Stimulated activated CD8-positive, alpha-beta memory T cell treated with anti-CD3 and anti-CD28 coated beads, Interleukin-12 subunit alpha, Interleukin-12 subunit beta, amount 100 ng/mL, for 24 hours (primary cell): ENCODE data around the gene CMTM4.
"Not testable (repeated sequence)": the region's sequence is repeated elsewhere in the genome, so short reads cannot be mapped to it uniquely, and the experiment has no call there.

Experiments used
- DNase-seq: peaks from one replicate; pipeline ENCODE4 v3.0.0-alpha.2; 2020; ENCODE audit errors: extremely low read depth

CMTM4 gene

DNA sequence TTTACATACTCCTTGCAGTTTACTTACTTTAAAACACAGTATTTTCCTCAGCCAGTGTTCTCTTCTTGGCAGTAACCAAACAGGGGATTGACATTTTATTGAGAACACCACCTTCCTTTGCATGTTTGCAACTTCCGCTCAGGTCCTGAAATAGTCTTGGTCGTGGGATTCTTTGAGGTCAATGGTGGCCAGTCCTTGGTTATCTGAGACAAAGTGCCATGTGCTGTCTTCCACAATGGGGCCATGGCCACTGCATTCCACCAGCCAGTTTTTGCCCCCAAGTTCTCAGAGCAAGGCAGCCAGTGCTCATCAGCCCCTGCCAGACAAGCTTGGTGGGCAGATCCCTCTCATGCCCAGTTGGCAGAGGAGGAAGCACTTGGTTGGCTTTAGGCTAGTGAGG is 22.9 kb downstream of the CMTM4 start:
- no peak for DNase-seq

DNA sequence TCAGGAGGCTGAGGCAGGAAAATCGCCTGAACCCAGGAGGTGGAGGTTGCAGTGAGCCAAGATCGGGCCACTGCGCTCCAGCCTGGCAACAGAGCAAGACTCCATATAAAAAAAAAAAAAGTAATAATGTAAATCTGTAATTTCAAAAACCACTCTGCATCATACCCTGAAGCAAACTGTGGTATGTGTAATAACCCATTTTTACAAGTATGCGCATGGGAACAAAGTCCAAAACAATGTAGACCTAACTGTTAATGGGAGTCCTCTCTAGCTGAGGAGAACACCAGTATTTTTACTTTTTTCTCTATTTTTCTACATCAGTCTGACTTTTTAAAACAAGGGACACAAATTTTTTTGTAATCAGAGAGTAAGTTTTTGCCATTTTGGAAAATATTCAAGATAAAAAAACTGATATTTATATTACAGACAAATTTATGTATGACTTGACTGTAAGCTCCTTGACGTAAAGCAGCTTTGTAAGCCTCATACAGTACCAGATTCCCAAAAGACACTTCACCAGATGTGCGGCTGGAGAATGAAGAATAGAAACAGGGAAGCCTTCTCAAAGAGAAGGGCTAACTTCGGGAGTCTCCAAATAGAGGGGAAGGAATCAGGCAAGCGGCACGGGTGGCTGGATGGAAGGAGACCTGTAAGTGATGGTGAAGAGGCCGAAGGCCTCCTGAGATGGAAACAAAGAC is 25.7 kb downstream of the CMTM4 start:
- no peak for DNase-seq

DNA sequence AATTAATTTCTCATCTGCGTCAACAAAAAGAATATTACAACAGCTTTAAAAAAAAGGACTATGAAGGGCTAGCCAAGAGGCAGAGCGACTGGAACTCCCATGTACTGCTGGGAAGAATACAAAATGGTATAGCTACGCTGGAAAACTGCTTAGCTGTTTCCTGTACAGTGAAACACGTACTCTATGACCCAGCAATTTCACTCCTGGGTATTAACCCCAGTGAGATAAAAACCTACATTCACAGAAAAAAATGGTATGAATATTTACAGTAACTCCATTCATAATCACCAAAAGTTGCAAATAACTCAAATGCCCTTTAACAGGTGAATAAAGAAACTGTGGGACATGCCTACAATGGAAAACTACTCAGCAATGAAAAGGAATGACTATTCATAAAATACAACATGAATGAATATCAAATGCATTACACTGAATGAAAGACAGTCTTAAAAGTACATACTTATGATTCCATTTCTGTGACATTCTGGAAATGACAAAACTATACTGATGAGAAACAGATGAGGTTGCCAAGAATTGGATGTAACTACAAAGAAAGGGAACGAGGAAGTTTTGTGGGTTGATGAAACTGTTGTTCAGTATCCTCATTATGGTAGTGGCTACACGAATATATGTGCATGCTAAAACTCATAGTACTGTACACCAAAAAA is 27.6 kb downstream of the CMTM4 start:
- no peak for DNase-seq

DNA sequence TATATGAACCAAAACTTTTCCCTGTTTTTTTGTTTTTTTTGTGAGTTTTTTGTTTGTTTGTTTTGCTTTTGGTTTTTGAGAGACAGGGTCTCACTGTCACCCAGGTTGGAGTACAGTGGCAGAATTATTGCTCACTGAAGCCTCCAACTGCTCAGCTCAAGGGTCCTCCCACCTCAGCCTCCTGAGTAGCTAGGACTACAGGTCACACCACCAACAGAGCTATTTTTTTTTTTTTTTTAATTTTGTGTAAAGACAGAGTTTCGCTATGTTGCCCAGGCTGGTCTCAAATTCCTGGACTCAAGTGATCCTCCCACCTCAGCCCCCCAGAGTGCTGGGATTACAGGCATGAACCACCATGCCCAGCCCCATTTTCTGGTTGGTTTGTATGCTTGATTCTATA is 28.6 kb downstream of the CMTM4 start:
- no peak for DNase-seq

DNA sequence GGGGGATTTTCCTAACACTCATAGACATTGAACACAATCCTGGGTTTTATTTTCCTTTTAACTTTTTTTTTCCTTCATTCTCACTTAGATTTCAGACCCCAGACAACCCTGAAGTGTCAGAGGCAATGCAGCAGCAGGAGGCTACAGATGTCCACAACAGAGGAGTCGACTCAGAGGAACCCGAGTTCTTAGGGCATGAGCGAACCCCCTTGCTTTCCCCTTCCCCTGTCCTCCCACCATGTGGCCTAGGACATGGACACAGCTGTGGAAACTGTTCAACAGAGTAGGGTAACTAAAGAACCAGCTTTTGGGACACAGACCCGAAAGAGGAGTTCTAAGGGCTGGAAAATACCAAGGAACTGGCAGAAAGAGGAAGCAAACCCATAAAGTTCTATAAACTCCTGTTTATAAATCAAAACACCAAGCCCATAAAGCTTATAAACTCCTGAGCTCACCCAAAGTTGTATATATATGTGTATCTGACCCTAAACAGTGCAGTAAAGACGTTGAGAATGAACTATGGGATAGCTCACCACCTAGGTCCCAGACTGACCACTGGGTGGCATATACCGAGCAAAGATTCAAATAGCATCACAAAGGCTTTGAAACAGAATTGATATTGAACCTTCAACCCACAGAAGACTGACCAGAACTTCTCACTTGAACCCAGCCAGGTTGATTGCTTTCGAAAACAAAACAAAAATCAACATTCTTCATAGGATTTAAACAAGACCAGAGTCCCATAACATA is 33.9 kb downstream of the CMTM4 start:
- no peak for DNase-seq

DNA sequence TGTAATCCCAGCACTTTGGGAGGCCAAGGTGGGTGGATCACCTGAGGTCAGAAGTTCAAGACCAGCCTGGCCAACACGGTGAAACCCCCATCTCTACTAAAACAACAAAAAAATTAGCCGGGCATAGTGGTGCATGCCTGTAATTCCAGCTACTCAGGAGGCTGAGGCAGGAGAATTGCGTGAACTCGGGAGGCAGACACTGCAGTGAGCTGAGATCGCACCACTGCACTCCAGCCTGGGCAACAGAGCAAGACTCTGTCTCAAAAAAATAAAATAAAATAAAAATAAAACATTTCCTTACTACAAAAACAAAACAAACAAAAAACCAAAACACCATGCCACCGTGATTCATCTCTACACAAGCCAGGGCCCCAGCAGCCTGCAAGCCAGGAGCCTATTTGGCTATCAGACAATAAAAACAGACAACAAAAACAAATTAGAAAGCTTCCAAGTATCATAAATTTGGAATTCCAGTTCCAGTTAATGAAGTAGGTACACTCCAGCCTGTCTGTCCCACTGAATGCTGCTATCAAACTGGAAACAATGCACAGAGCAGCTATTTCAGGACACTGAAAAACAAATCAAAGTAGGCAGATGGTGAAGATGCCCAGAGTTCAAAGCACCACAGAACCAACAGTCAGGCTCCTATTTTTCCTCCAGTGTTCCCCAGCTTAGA is 34.7 kb downstream of the CMTM4 start:
- DNase-seq, result not testable (repeated sequence)

DNA sequence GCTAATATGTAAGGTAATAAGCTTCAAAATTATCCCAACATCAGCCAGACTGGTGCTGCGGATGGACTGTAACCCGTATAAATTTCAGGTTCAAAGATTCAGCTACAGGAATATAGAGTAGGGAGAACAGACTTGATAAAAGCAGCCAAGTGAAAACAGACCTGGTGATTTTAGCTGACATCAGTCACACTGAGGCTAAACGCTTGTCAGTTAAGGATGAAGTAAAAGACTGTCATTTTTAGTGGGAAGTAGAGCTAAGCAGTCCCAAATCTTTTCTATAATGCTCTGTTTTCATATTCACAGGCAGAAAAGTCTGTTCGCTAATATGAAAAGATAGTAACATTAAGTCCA is 35.4 kb downstream of the CMTM4 start:
- DNase-seq, result no peak

DNA sequence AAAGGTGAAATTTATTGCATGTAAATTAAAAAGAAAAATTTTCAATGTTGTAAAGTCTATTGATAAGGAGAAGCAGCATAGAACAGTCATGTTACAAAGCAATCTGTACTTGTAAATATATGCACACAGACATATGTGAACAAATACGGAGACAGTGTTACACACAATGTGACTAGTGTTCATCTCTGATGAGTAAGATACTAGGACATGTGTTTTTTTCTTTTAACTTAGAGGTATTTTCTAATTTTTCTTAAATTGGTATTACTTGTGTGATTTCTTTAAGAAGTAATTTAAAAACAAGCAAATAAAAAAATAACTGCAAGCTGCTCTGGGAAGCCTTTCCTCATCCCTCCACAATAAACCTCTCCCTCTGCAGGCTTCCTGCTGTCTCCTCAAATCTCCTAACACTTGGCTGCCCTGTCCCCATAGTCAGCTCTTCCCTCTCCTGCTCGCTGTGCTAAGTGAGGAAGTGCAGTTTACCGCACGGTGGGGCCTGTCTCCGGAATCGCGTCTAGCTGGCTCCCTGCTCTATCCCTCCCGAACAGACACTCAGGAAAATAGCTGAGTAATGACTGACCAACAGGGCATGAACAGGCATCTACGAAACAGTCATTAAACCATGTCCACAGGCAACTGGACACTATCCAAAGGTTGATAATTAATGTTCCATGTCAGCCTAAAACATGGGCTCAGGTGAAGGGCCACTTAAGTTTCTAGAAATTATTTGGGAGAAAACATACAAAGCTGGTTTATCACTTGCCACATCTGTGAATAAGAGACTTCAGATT is 35.9 kb downstream of the CMTM4 start:
- DNase-seq, result no peak

DNA sequence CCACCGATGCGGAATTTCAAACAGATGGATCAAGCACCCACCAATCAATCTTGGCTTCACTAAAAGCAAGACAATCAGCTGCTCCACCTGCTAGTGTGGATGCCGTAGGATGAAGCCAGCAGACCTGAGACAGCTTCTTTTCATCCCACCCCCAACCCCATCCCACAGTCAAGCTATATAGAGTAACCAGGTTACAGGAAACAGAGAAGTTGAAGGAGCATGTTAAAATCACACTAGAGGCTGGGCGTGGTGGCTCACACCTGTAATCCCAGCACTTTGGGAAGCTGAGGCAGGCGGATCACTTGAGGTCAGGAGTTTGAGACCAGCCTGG is 37.7 kb downstream of the CMTM4 start:
- DNase-seq, result no peak

DNA sequence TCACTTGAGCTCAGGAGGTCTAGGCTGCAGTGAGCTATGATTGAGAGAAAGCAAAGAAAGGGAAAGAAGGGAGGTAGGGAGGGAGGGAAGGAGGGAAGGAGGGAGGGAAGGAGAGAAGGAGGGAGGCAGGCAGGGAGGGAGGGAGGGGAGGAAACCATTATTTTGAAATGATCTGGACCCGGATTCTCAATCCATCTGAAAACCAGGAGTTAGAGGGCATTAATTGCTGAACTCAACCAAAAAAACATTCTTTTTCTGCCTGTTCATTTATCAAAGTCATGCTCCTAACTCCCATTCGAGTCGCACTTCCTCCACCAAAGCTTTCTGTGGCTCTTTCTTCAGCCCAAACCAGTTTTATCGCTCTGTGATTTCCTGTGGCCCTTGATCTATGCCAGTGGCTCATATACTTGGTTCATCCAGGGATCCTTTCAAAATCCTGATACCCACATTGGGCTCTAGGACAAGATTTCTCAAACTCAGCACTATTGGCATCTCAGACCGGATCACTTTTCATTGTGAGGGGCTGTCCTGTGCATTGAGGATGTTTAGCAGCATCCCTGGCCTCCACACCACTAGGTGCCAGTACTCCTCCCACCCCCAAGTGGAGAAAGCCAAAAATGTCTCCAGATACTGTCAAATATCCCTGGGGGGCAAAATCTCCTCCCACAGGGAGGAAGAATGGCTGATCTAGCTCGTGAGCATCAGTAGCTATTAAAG is 38.2 kb downstream of the CMTM4 start:
- DNase-seq, result no peak

DNA sequence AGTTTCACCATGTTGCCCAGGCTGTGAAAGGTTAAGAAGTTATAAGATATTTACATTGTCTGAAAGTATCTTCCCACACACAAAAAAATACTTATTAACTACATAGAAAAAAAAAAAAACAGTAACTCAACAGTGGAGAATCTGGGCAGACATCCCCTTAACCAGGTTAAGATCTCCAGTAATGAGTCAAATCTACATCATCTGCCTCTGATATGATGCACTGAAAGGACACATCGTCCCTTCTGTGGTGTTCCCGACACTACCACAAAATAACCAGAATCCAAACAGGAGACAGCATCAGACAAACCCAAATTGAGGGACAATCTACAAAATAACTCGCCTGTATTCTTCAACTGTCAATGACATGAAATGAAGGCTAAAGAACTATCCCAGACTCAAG is 40.0 kb downstream of the CMTM4 start:
- DNase-seq, result no peak

DNA sequence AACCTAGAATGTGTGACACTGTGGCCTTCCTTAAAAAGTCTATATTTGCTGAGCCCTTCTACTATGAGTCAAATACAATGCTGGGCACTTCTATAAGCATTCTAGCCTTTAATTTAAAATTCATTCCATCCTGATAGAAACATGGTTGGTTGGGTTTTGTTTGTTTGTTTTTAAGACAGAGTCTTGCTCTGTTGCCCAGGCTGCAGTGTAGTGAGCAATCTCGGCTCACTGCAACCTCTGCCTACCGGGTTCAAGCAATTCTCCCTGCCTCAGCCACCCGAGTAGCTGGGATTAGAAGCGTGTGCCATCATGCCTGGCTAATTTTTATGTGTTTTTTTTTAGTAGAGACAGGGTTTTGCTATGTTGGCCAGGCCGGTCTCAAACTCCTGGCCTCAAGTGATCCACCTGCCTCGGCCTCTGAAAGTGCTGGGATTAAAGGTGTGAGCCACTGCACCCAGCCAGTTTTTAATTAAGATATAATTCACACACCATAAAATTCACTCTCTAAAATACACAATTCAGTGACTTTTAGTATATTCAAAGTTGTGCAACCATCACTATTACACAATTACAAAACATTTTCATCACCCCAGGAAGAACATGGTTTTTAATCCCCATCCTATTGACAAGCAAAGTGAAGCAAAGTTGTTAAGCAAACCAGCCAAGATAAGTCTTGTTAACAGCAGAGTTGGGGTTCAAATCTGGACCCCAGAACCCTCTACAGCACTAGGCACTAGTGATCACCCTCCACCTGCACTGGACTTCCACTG is 42.8 kb downstream of the CMTM4 start:
- no peak for DNase-seq

DNA sequence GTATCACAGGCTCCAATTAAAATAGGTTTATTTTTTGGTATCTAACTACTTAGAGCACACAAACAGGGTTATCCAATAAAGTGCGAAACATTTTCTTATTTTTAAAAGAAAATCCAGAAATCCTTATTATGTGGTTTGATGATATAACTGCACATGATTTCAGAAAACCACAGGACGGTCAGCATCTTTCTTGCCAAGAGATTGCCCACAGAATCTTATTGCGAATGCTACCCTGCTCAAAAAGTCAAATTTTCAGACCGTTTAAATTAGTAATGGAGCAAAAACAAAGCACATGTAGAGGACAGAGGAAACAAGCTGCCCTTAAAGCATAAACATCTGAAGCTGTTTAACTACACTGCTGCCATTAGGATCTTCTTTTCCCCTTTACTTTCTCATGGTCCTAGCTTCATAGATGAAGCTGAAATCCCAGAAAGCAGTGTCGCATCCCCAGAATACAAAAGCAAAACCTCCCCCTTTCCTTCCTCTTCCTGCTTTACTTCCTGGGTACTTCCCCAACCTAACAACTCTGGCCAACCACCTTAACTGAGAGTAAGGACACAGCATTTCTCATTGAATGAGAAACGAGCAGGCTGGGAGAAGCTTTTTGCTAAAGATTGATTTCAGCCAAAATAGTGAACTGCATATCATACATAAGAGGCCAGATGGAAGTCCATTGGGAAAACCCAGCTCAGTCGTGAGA is 43.7 kb downstream of the CMTM4 start:
- no peak for DNase-seq

DNA sequence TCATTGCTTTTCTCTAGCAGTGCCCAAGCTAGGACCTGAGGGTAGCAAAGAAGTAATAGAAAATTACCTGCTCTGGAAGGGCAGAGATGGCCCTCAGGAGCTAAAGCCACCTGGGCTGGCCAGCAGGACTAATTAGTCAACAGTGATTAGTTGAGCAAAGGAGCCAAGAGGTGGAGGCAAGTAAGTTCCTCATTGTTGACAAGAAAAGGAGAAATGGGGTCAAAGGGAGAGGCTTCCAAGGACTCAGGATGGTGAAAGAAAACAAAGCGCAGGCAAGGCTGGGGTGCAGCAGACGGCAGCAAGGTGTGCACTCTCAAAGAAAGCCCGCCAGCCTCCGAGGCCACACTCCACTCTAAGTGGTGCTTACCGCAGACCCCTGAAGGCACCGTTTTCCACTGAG is 44.6 kb downstream of the CMTM4 start:
- DNase-seq, result no peak

DNA sequence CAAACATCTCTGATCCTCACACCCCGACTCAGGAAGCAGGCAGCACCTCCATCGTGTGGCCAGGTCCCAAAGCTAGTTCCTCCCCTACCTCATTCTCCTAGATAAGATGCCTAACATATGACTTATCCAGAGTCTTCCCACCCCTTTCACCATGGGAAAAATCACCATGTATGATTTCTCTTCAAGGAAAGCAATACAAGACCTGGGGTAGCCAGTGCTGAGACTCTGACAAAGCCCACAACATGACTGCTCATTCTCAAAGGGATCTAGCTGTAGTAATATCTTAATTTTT is 45.1 kb downstream of the CMTM4 start:
- DNase-seq, result no peak

DNA sequence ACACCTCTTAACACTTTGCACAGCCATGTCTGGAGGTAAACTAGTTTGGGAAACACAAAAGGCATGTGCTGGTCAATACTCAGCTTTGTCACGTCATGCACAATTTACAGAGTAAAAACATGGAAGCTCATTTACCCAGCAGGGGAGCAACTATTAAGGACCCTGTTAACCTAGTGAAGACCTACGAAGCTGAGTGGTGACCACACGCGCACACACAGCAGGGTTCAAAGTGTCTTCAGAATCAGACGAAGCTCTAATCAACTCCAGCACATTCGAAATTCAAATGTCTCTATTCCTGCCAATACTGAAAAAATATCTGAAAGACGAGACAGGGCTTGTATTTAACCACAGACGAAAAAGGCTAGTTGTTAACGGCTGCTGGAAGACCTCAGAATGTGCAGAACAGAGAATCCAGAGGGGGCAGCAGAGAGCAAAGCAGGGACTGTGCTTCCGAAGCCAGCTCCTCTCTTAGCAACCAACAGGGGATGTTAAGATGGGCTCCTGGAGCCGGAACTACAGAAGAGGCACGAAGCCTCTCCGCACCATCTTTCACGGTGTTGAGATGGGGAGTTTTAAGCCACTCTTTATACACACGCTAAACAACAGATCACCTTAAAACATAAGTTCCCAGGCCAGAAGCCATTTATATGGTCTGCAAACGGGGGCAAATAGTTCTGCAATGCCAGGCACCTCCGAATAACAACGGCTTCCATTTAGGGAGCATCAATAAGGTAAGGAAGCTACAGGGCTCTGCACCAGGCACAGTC is 45.7 kb downstream of the CMTM4 start:
- DNase-seq, result peak; percentile 35

DNA sequence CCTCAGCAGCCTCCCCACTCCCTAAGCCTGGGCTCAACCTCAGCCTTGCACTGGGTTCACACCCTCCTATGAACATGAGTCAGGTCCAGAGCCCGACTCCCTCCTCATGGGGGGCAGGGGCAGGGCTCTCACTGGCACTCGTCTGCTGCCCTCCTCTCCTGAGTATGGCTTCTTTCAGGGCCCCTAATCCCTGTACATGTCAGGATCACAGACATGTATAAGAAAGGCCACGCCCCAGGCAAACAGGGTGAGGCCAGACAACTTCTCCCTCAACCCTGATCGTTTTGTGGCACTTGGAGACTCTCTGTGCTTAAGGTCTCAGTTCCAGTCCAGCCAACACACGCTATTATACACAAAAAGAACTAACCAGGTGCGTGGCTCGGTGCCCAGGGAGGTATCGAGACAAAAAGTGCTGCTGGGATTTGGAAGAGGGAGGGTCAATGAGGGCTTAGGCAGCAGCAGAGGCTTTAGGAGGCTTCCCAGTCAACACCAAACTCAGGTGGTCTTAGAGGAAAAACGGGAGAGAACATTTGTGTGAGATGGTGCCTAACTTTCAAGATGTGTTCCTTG is 46.8 kb downstream of the CMTM4 start:
- DNase-seq, result no peak

DNA sequence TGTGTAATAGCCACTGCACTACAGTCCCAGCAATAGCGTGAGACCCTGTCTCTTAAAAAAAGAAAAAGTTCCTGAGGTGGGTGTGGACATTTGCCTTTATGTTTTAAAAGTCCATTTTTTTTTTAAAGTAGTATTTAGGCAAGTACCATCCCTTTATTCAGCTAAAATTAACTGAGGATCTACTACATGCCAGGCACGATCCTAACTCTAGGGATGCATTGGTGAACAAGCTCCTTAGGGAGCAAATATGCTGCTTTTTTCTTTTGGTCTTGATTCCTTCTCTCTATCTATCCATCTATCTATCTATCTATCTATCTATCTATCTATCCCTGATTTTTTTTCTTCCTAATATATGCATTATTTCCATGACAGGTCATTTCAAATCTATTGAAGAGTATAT is 47.4 kb downstream of the CMTM4 start:
- DNase-seq, result no peak

DNA sequence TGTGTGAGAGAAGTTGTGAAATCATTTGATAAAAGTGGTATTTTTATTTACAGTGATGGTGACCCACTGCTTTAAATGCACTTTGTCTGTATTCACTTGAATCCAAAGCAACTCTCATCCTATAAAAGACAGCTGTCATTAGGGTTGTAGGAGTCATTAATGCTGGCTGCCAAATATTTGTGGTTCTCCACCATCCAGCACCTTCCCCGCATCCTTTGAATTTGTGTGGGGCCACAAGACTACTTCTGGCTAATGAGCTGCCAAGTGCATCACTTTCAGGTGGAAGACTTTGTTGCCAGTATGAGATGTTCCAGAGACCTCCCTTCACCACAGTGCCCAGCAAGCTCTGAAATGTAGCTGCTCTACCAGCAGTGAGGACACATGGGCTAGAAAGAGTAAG is 48.7 kb downstream of the CMTM4 start:
- DNase-seq, result no peak
